GM20431 (cell line): ENCODE data around the gene ASL.
"Not testable (repeated sequence)": the region's sequence is repeated elsewhere in the genome, so short reads cannot be mapped to it uniquely, and the experiment has no call there.

Experiments used
- in situ Hi-C: fragments of 300-500 bp; cut with MseI, MboI; formaldehyde crosslinking; loops from one replicate; pipeline ENCODE4 v1.15.0; 2020; ENCODE audit warnings: low sequenced_read_pairs; ENCODE audit not compliant: unreplicated experiment

Gene ASL

GRCh38 chr7:66116680-66117420 is 41.2 kb downstream of the ASL start:
- in situ Hi-C loops: not testable (repeated sequence)

GRCh38 chr7:66118603-66119002 is 43.0 kb downstream of the ASL start:
- in situ Hi-C loops: no loop called here

DNA sequence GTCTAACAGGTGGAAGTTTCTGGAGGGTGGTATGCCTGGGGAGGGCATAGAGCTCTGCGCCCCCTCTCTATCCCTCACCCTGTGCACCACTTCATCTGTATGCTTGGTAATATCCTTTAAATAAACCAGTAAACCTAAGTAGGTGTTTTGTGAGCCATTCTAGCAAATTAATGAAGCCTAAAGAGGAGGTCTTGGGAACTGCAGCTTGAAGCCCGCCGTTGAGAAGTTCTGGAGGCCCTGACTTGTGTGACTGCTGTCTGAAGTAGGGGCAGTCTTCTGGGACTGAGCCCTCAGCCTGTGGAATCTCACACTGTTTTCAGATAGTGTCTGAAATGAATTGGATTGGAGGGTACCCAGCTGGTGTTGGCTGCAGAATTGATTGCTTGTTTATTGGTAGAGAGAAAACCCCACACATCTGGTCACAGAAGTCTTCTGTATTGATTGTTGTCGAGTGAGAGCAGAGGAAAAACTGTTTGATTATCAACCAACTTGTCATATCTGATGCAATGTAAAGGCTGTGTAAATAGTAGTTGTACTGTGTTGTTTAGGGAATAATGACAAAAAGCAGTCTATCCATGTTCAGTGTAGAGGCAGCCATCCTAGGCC is 43.7 kb downstream of the ASL start:
- in situ Hi-C loops: no loop called here

DNA sequence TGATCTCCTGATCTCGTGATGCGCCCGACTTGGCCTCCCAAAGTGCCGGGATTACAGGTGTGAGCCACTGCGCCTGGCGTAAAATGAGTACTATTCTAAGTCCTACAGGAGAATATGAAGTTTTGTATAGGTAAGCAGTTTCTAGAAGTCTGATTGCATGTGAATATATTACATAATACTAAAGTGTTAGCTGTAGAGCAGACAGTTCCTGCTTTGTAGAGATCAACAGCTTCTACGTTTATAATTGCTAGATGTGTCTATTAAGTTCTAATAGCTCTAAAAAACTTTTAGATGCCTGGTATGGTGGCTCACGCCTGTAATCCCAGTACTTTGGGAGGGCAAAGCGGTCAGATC is 47.5 kb downstream of the ASL start:
- in situ Hi-C loops: no loop called here

DNA sequence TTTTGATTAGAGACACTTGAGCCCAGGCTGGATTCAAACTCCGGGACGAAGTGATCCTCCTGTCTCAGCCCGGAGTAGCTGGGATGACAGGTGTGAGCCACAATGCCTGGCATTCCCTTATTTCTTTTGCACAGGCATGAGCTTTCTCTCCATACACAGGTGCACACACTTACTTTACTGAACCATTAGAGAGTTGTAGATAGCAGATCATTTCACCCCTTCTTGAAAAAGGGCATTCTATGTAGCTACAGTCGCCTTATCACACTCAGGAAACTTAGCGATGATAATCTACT is 48.9 kb downstream of the ASL start:
- in situ Hi-C loops: not testable (repeated sequence)

DNA sequence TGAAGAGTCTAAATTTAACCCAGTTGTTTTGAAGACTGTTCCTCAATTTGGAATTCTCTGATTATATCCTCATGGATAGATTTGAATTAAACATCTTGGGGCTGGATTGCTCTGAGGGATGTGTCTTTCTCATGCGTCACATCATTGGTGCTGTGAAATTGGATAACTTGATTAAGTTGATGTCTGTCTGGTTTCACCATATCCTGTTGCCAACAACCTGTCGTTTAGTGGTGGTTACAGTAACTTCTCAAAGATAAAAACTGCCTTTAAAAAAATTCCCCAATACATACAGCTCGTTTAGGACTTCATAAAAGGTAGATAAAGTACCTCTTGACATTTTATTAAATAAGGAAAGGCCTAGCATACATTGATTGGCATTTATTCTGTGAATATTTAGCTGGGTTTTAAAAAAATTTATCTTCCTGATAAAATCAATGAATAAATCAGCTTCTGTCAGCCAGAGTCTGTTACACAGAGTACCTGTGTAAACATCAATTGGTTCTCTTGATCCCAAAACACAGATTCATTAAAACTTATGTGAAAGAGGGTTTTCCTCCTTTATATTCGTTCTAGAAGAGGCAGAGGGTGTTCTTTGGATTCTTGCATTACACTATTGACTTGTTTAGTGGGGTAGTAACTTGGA is 49.6 kb downstream of the ASL start:
- in situ Hi-C loops: no loop called here

DNA sequence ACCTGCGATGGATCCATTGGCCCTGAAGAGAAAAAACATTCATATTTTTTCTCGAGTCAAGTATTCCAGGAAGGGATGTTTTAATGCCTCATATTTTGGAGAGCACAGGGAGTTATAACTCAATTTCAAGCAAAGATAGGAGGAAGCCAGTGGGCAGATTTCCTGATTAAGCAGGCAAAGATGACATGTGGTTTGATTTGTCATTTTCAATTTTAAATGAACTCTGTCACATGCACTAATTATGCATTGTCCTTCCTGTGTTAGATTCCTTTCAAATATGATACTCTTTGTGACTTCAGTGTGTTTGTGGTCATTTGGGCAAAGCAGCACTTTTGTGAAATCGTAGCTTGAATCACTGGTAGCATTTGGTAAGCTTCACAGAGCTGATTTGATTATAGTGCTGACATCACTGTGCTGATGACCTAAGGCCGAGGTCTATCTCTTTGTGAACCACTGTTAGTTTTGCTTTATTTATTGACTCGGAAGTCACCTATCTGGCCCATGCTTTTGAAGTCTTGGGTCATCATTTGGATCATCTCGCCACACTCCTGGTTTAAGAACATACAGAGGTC is 50.2 kb downstream of the ASL start:
- in situ Hi-C loops: not testable (repeated sequence)

DNA sequence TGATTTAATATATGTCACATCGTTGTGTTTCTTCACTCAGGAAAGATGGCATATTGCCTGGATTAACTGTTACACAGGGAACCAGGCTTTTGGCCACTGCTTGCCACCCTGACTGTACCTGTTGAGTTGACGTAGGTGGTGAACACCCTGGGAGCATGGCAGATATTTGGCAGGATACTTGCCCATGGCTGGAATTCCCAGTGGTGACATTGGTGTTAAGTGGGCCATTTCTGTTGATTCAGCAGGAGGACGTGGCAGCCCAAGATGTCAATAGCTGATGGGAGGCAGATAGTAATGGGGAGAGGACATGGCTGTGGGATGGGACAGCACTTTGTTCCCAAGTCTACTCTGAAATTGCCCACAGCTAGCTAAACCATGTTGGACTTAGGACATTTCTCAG is 51.6 kb downstream of the ASL start:
- in situ Hi-C loops: not testable (repeated sequence)

GRCh38 chr7:66138994-66139752 is 63.6 kb downstream of the ASL start:
- in situ Hi-C loops: no loop called here

DNA sequence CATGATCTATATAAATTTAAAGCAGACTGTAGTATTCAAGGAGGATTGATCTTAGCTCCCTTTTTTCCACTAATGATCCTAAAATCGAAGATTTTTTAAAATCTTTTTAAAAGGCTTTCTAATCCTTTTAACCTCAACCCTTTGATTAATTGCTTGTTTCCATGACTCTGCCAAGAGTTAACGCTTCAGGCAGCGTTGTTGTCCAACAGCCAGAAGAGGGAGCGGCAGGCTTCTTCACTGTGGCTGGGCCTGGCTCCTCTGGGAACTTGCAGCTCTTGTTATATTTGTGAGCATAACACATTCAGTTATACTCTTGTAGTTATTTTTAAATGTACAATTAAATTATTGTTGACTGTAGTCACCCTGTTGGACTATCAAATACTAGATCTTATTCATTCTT is 65.3 kb downstream of the ASL start:
- in situ Hi-C loops: no loop called here

- in situ Hi-C loops: no loop called here
These were observed 66.7 kb downstream of the ASL start for GRCh38 chr7:66142334-66142733.

GRCh38 chr7:66142996-66143395 is 67.4 kb downstream of the ASL start:
- in situ Hi-C loops: no loop called here
